ENCODE measurements around the gene CNGB1.

Gene CNGB1

DNA sequence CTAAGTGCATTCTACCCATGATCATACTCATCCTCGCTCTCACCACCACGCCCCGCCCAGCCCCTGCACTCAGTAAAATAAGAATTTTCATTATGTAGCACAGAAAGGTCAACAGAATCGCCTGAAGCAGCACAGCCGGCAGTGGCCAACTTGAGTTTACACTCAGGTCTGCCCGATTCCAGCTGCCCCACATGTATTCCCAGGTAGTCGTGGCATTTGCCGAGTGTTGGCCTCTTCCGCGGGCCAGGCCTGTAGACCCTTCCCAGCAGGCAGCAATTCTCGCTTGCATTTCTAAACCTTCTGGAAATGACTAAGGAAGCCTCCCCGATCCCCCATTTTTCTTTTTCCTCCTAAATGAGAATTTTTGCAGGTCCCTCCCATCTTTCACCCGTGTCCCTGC lies 609 bp downstream of the CNGB1 start:
- no peak for DNase-seq

DNA sequence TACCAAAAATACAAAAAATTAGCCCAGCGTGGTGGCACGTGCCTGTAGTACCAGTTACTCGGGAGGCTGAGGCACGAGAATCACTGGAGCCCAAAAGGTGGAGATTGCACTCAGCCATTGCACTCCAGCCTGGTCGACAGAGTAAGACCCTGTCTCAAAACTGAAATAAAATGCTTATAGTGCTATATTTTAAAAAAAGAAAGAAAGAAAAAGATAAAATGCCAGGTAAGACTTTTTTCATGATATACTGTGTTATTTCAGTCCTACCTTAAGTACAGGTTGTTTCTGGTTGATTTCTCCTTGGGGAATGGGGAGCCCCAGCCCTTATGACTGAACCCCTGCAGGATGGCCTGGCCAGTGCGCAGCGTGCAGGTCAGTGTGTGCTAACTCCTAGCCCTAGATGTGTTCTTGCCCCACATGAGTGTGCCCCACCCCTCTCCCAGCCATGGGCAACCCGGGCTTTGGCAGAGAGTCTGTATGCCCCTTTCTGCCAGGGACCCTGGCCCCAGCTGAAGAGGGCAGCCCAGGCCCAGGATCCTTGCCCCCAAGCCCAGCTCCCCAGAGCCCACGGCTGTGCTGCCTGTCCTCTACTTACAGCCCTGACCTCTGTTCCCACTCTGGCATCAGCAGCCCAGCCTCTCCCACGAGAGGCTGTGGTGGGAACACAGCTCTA lies 1.3 kb downstream of the CNGB1 start:
- DNase-seq = no peak

GRCh38 chr16:57967916-57968315 lies 3.0 kb downstream of the CNGB1 start:
- DNase-seq = no peak

- no peak for DNase-seq
These were observed 3.9 kb downstream of the CNGB1 start for GRCh38 chr16:57966986-57967385.

- DNase-seq = peak; percentile 6
These were observed 4.6 kb downstream of the CNGB1 start for GRCh38 chr16:57966204-57966771.

- DNase-seq = no peak
These were observed 6.7 kb downstream of the CNGB1 start for GRCh38 chr16:57964157-57964700.

DNA sequence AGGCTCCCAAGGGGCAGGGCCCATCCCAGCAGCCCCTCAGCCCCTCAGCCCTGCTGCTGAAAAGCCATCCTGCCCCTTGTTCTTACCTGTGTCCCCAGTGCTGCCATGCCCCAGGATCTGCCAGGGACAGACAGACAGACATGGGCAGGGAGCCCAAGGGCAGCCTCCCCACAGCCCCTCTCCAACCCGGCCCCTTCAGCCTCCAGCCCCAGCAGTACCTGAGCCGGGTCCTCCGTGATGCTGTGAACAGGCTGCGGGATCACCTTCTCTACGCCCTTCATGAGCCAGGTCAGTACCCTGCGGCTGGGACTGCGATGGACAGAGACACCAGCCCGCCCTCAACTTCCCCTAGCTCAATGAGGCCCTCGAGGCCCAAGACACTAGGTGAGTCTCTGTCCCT lies 8.2 kb downstream of the CNGB1 start:
- no peak for DNase-seq

DNA sequence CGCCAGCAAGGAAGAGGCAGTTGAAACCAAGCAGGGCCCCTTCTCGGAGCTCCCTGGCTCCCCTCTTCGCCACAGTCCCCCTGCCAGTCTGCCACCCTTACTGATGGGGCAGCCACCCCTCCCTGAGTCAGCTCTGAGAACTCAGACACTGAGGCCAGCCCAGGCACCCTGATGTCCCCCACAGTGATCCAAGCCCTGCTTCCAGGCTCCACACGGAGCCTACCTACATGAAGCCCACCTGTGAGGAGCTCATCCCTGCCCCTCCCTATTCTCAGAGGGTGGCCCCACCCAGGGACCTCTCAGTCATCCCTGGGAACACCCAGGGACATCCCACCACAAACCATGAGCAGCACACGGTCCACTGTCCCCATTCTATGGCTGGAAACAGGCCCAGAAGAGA lies 8.9 kb downstream of the CNGB1 start:
- no peak for DNase-seq

GRCh38 chr16:57961538-57961937 lies 9.4 kb downstream of the CNGB1 start:
- no peak for DNase-seq

- no peak for DNase-seq
These were observed 10.0 kb downstream of the CNGB1 start for GRCh38 chr16:57960826-57961472.

GRCh38 chr16:57960310-57960709 lies 10.6 kb downstream of the CNGB1 start:
- DNase-seq = no peak

GRCh38 chr16:57959804-57960203 lies 11.1 kb downstream of the CNGB1 start:
- no peak for DNase-seq

GRCh38 chr16:57959121-57959520 lies 11.8 kb downstream of the CNGB1 start:
- no peak for DNase-seq

- no peak for DNase-seq
These were observed 12.4 kb downstream of the CNGB1 start for GRCh38 chr16:57958544-57958943.

DNA sequence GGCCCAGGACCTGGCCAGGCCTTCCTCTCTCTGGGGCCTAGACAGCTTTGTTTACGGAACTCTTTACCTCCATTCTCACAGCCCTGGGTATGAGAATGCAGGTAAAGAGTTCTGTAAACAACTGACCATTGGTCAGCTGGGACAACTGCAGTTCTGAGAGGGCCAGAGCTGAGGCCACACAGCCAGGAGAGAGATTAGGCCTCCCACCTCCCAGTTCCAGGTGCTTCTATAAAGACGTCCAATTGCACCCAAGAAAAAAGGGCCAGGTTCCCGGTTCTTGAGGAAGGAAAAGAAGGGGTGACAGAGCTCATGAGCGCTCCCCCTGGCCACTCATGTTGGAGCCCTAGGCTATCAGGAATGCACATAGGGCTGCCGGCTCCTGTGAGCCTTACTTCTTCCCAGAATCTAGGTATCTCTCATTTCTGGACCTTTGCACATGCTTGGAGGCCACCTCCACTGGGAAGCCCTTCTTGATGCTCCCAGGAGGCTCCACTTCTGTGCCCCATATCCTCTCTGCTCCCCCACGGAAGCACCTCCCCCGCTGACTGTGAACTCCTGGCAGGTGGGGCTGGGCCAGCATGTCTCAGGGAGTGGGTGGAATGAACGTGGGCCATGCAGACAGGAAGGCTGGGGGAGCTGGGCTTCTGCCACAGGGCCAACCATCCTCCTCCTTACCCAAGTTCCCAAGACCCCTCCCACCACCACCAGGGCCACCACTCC lies 13.1 kb downstream of the CNGB1 start:
- no peak for DNase-seq

DNA sequence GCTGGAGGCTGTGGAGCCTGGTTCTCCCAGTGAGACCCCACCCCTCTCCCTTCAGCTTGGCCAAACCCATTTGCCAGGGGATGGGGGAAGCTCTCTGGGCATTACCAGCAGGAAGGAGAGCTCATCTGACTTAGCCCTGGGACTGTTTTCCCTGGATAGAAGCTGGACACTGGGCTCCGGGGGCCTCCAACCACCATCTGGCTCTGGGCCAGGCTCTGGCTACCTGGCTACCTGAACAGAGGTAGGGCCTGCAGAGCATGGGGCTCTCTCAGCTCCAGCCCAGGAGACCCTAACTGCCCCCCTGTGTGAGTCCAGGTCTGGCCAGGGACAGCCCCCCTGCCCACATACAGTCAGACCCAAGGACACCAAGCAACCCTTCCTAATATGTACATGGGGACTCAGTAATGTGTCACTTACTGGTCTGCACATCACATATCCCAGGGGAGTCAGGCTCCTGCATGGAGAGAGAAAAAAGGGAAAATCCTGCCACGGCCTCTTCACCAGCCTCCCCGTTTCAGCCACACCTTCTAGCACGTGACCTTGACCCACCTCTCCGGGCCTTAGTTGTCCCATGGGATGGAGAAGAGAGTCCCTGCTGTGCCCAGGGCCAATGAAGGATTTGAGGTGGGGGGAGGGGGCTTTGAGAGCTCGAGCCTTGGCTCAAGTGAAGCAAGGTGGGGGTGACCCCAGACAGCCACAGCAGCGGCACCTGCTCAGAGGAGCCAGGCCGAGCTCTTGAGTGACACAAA lies 13.8 kb downstream of the CNGB1 start:
- DNase-seq = no peak

DNA sequence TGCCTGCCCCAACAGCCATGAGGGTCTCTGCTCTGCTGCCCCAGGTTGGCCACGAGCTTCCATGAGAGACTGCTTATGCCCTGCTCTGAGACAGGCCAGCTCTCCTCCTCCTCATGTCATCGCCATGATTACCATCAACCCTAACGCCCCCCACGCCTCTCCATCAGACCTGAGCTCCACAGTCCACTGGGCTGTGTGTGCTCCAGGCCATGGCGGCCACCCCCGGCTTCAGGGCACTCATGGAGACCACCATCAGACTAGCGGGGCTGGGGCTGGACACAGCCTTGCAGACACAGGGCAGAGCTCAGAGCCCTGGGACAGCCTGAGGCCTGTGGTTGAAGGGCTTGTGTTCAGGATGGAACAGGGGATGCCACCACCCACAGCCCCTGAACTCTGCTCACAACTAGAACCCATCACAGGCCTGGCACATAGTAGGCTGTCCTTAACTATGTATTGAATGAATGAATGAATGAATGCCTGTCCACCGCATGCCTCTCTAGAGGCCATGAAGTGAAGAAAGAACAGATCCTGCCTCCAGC lies 14.6 kb downstream of the CNGB1 start:
- DNase-seq = no peak

GRCh38 chr16:57955572-57956188 lies 15.2 kb downstream of the CNGB1 start:
- DNase-seq = no peak

DNA sequence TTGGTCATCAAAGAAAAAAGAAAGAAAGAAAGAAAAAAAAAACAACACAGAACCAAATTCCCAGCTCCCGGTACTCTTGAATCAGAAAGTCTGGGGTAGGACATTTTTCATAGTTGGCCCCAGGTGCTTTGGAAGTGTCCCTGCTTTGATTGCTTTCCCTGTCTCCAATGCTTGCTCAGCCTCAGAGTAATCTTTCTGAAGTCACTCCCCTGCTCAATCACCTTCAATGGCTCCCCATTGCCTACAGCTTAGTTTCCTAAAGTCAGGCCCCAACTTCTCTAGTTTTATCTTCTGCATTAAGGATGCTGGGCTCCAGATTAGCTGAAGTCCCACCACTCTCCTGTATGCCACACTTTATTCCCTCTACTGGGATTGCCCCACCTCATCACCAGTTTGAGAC lies 17.1 kb downstream of the CNGB1 start:
- DNase-seq = no peak

DNA sequence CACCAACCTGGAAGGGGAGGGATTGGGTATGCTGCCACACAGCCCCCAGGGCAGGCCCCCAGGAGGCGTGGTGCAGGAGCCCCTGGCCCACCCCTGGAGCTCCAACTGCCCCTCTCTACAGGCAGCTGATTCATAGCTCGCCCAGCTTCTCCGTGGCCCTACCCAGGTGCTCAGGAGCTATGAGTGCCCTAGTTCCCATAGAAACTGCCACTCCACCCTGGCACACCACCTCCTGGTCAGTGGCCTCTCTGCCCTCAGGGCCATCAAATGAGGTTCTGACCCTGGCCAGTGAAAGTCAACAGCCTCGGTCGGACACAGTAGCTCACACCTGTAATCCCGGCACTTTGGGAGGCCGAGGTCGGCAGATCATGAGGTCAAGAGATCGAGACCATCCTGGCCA lies 18.0 kb downstream of the CNGB1 start:
- no peak for DNase-seq

GRCh38 chr16:57951204-57951960 lies 19.5 kb downstream of the CNGB1 start:
- DNase-seq = no peak
